Fibroblast of pulmonary artery (primary cell): ENCODE data around the gene RAMAC.
A peak's percentile ranks its signal among the peaks of the same experiment; 100 is the strongest.
"Not testable (repeated sequence)": the region's sequence is repeated elsewhere in the genome, so short reads cannot be mapped to it uniquely, and the experiment has no call there.

Experiments
- DNase-seq: peaks from one replicate; pipeline ENCODE4 v3.0.0-alpha.2; 2010; ENCODE audit warnings: low read depth
- H3K4me3 ChIP-seq: replicated peaks from 2 replicates; pipeline ENCODE4 v1.5.1; 2011; ENCODE audit warnings: low read depth, mild to moderate bottlenecking, control low read depth, low read length, moderate library complexity
- CTCF ChIP-seq: IDR thresholded peaks from 2 replicates; pipeline ENCODE4 v1.5.1; 2011; ENCODE audit warnings: mild to moderate bottlenecking, control low read depth, low read length, inconsistent platforms; ENCODE audit errors: missing control alignments

RAMAC gene

GRCh38 chr15:82985688-82986441 is at the start of gene RAMAC:
Gene RAMAC, plus strand, starts transcription at chr15:82986210. Its CDS starts 2,809 bp downstream, at chr15:82989019.
- DNase-seq: peak; percentile 97
- H3K4me3 ChIP-seq: peak within 1 kb of the TSS; percentile 85
- no peak for TF ChIP-seq CTCF

- DNase-seq: no peak
- no peak for TF ChIP-seq CTCF
- H3K4me3 ChIP-seq: no peak overlapping the region
Measured at GRCh38 chr15:82936966-82937711, 48.9 kb upstream of the RAMAC start.

GRCh38 chr15:82937712-82938058 is 48.3 kb upstream of the RAMAC start:
- no peak for TF ChIP-seq CTCF
- no peak for DNase-seq

GRCh38 chr15:82939678-82940077 is 46.3 kb upstream of the RAMAC start:
- not testable (repeated sequence) for DNase-seq

More at GRCh38 chr15:82937712-82938058, 48.3 kb upstream of the RAMAC start:
- H3K4me3 ChIP-seq: no peak overlapping the region

GRCh38 chr15:82942691-82943090 is 43.3 kb upstream of the RAMAC start:
- no peak for DNase-seq
- no peak for TF ChIP-seq CTCF

More at GRCh38 chr15:82939678-82940077, 46.3 kb upstream of the RAMAC start:
- not testable (repeated sequence) for H3K4me3 ChIP-seq

GRCh38 chr15:82943176-82943575 is 42.8 kb upstream of the RAMAC start:
- no peak for TF ChIP-seq CTCF
- no peak for DNase-seq

More at GRCh38 chr15:82942691-82943090, 43.3 kb upstream of the RAMAC start:
- no peak overlapping the region for H3K4me3 ChIP-seq

GRCh38 chr15:82944056-82944455 is 42.0 kb upstream of the RAMAC start:
- no peak for TF ChIP-seq CTCF
- no peak for DNase-seq
- no peak overlapping the region for H3K4me3 ChIP-seq

More at GRCh38 chr15:82943176-82943575, 42.8 kb upstream of the RAMAC start:
- no peak overlapping the region for H3K4me3 ChIP-seq
